OCI-LY3 (cell line): Measurements from ENCODE around the gene OIT3.

Experiments used
- EZH2phosphoT487 ChIP-seq: fragments of 200-600 bp; shearing (Covaris generic); IDR thresholded peaks from 2 replicates; pipeline ENCODE4 v1.6.1; 2018; ENCODE audit warnings: antibody characterized with exemption, mixed run types, low read depth
- TF ChIP-seq, protein P1 (sequence below): fragments of 200-600, 300-600 bp; sonication (generic); IDR thresholded peaks from 2 replicates; pipeline ENCODE4 v1.5.1; 2014; ENCODE audit warnings: antibody characterized with exemption, low read length, low read depth

- TF ChIP-seq, protein P1, sequence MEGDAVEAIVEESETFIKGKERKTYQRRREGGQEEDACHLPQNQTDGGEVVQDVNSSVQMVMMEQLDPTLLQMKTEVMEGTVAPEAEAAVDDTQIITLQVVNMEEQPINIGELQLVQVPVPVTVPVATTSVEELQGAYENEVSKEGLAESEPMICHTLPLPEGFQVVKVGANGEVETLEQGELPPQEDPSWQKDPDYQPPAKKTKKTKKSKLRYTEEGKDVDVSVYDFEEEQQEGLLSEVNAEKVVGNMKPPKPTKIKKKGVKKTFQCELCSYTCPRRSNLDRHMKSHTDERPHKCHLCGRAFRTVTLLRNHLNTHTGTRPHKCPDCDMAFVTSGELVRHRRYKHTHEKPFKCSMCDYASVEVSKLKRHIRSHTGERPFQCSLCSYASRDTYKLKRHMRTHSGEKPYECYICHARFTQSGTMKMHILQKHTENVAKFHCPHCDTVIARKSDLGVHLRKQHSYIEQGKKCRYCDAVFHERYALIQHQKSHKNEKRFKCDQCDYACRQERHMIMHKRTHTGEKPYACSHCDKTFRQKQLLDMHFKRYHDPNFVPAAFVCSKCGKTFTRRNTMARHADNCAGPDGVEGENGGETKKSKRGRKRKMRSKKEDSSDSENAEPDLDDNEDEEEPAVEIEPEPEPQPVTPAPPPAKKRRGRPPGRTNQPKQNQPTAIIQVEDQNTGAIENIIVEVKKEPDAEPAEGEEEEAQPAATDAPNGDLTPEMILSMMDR = no peak
- no peak for TF ChIP-seq EZH2phosphoT487
These were observed 58.2 kb downstream of the OIT3 start for GRCh38 chr10:72951760-72952159.
